Neuron (in vitro differentiated cells): Measurements from ENCODE around the gene MYO5B.

Experiments used
- H2AFZ ChIP-seq: one replicate; pipeline ENCODE4 v1.6.1; 2013; ENCODE audit warnings: low read depth, mild to moderate bottlenecking, inconsistent platforms, low read length, moderate library complexity
- H3K27me3 ChIP-seq: one replicate; pipeline ENCODE4 v1.6.1; 2013; ENCODE audit warnings: low read length; ENCODE audit not compliant: insufficient read depth
- H3K36me3 ChIP-seq: one replicate; pipeline ENCODE4 v1.6.1; 2013; ENCODE audit warnings: low read length; ENCODE audit not compliant: insufficient read depth
- H3K4me1 ChIP-seq: one replicate; pipeline ENCODE4 v1.6.1; 2013; ENCODE audit warnings: low read length; ENCODE audit not compliant: insufficient read depth
- H3K4me3 ChIP-seq: 2 replicates; pipeline ENCODE4 v1.5.1; 2013; ENCODE audit warnings: mild to moderate bottlenecking, low read length, moderate library complexity
- H3K9me3 ChIP-seq: one replicate; pipeline ENCODE4 v1.6.1; 2013; ENCODE audit warnings: low read length

Gene MYO5B

DNA sequence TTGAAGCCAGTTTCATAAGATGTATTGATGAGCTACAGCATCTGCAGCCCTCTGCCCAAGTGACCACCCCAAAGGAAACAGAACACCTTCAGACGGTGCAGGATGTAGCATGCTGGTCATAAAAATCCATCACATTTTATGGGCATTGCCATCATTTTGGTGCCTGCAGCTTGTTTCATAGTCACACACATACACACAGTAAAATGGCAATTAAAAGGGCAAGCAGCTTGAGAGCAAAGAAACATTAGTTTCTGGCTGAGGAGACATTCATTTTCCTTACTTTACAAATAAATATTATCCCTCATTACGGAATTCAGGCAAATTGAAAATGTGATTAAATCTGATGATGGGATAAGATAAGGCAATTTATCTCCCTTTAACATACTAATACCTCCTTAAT is 13.4 kb downstream of the MYO5B start:
- no peaks in the 10 kb centered on the region for H3K4me1 ChIP-seq
- H3K4me3 ChIP-seq: no peak overlapping the region
- H2AFZ ChIP-seq: no peak overlapping the region
- H3K9me3 ChIP-seq: no peaks in the 10 kb centered on the region
- no peaks in the 10 kb centered on the region for H3K36me3 ChIP-seq
- H3K27me3 ChIP-seq: peaks cover 7% of the 10 kb centered on the region

DNA sequence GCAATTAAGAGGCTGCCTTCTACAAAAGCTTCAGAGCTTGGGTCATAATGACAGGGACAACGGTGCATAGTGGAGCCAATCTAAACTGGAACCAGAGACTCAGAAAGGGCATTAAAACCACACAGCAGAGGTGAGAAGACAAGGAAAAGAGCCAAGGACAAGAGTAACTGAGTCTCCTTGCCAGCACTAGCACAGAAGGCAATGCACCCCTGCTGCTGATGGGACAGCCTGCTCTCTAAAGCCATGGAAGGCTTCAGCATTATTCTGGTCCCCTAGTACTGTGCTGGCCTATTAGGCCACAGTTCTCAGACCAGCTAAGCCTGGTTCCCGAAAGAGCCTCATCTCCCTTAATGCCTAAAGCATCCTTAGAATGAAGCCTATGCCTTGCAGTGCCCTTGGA is 15.5 kb downstream of the MYO5B start:
- Histone ChIP-seq H3K9me3 (no peaks in the 10 kb centered on the region), H3K4me1 (no peaks in the 10 kb centered on the region), H3K4me3 (no peak overlapping the region), H3K27me3 (peaks cover 4% of the 10 kb centered on the region), H3K36me3 (no peaks in the 10 kb centered on the region), H2AFZ (no peak overlapping the region)

DNA sequence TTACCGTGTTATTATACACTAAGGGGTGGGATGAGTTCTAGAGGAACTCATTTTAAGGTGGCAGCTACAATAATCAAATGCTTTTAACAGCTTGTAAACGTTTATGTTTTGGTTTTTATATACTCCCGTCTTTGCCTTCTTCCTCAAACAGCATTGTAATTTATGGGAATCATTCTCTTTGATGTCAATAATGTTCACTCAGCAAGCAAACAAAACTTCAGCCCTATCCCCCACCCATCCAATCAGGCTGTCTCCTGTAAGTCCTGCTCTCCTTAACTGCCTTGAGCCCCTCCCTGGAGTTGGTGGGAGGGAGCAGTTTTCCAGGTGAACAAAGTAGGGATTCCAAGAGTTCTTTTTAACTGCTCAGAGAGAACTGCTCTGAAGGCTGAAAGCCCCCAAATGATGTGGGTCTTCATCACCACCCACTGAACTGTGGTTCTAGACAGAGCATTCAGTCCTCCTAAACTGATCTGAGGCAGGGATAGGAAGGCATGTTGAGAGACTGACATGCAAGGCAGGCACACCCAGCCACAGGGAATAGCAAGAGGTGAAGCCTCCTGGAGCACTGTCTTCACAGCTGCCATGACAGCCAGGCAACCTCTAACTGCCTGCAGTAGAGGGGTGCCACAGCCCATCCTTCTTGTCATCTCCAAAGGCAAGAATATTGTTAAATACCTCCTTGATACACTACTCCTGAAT is 17.5 kb downstream of the MYO5B start:
- peaks cover 4% of the 10 kb centered on the region for H3K27me3 ChIP-seq
- H3K36me3 ChIP-seq: no peaks in the 10 kb centered on the region
- no peaks in the 10 kb centered on the region for H3K9me3 ChIP-seq
- no peak overlapping the region for H3K4me3 ChIP-seq
- H3K4me1 ChIP-seq: no peaks in the 10 kb centered on the region
- H2AFZ ChIP-seq: no peak overlapping the region

DNA sequence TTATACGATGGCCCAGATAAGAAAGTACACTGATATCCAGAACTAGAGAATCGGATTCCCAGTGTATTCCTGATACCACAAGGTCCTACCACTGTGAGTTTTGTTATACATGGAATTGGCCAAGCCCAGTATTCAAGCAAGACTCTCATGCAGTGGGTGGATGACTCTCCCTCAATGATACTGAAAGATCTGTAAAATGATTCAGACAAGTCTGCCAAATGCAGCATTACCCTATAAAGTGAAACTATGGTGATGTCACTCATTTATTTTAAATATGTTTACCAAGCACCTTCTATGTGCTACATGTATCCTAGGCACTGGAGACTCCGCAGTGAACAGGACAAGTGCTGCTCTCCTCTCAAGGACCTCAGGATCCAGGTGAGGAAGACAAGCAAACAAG is 22.6 kb downstream of the MYO5B start:
- Histone ChIP-seq H3K4me1 (no peaks in the 10 kb centered on the region), H3K36me3 (no peaks in the 10 kb centered on the region), H3K27me3 (peaks cover 5% of the 10 kb centered on the region), H2AFZ (no peak overlapping the region), H3K4me3 (no peak overlapping the region), H3K9me3 (no peaks in the 10 kb centered on the region)

DNA sequence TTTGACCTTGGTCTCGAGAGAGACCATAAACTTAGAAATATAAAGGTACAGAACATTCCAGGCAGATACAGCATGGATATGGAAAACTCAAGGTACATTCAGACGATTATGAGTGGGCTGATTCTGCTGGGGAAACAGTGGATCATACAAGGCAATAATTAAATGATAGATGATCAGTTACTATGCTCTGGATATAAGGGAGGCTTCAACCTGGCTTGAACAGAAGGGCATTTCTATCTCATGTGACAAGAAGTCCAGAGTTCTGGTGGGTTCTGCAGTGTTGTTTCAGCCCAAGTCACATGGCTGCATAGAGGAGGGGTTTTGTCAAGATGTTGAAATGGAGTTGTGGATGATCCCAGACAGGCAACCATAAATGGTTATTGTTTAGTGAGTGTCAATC is 23.5 kb downstream of the MYO5B start:
- H3K4me3 ChIP-seq: no peak overlapping the region
- H3K27me3 ChIP-seq: peaks cover 10% of the 10 kb centered on the region
- H3K9me3 ChIP-seq: no peaks in the 10 kb centered on the region
- no peaks in the 10 kb centered on the region for H3K4me1 ChIP-seq
- no peaks in the 10 kb centered on the region for H3K36me3 ChIP-seq
- H2AFZ ChIP-seq: no peak overlapping the region

DNA sequence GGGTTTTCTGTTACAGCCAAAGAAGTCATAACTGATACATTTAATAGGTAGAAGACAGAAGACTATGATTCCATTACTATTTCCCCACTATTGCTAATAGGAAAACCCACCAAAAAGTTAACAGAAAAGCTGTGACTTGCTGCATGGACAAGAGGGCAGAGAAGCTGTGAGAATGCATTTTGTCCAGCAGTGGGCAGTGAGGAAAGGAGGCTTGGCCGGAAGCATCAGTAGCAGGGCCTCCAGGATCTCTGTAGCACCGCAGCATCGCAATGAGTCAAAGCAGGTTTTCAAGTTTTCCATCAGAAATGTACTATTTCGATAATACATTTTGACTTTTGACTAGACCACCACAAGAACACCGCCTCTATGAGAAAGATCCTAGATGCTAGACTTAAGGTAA is 24.9 kb downstream of the MYO5B start:
- Histone ChIP-seq H3K27me3 (peaks cover 10% of the 10 kb centered on the region), H3K4me1 (no peaks in the 10 kb centered on the region), H3K4me3 (no peak overlapping the region)

DNA sequence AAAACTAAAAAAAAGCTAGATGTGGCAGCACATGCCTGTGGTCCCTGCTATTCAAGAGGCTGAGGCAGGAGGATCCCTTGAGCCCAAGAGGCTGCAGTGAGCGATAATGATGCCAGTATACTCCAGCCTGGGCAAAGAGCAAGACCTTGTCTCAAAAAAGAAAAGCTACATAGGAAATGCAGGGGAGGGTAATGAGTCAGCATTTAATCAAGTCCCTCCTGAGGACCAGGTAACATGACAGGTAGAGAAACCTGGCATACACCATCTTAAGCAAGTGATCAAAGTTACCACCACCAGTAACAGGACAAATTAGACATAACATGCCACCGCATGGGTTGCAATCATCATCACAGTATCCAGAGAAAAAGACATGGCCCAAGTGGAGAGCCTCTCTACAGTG is 25.8 kb downstream of the MYO5B start:
- H3K4me3 ChIP-seq: no peak overlapping the region
- no peaks in the 10 kb centered on the region for H3K9me3 ChIP-seq
- H3K27me3 ChIP-seq: peaks cover 13% of the 10 kb centered on the region
- H2AFZ ChIP-seq: no peak overlapping the region
- H3K4me1 ChIP-seq: no peaks in the 10 kb centered on the region
- no peaks in the 10 kb centered on the region for H3K36me3 ChIP-seq

More for the DNA sequence above, 24.9 kb downstream of the MYO5B start:
- Histone ChIP-seq H3K9me3 (no peaks in the 10 kb centered on the region), H2AFZ (no peak overlapping the region), H3K36me3 (no peaks in the 10 kb centered on the region)

DNA sequence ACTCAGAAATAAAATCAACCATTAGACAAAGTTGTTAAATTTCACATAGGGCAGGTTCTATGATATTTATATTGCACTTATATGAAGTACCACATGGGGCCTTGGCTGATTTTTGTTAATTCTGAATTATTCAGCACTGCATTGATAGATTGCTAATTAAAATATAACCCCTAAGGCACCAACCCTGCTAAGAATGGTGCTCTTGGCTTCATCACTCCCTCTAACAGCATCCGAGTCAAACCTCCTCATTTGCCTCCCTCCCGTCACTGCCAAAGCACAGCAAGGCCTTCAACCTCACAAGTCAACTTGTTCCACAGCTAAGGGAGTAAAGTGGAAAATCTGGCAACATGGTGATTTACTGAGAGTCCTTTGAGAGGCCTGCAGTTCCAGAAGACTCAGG is 27.0 kb downstream of the MYO5B start:
- H2AFZ ChIP-seq: no peak overlapping the region
- H3K9me3 ChIP-seq: no peaks in the 10 kb centered on the region

DNA sequence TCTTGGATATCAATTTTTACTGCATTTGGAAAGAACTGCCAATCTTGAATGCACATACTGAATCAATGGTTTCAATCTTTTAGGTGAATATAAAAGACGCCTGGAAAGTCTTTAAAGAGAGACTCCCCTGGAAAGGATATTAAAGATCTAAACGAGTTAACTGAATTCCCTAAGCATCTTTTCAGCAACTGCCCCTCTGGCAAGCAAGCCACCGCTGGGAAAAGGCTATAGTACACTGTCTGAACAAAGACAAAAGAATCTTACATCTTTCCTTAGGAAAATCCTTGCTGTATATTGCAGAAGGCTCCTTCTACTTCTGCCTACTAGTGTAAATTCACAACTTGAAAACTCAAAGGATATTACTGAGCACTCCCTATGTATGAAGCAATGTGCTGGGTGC is 28.0 kb downstream of the MYO5B start:
- Histone ChIP-seq H3K4me3 (no peak overlapping the region), H3K36me3 (no peaks in the 10 kb centered on the region), H2AFZ (no peak overlapping the region), H3K9me3 (no peaks in the 10 kb centered on the region), H3K4me1 (no peaks in the 10 kb centered on the region), H3K27me3 (peaks cover 18% of the 10 kb centered on the region)

More for the DNA sequence above, 27.0 kb downstream of the MYO5B start:
- Histone ChIP-seq H3K4me1 (no peaks in the 10 kb centered on the region), H3K4me3 (no peak overlapping the region), H3K36me3 (no peaks in the 10 kb centered on the region), H3K27me3 (peaks cover 13% of the 10 kb centered on the region)

DNA sequence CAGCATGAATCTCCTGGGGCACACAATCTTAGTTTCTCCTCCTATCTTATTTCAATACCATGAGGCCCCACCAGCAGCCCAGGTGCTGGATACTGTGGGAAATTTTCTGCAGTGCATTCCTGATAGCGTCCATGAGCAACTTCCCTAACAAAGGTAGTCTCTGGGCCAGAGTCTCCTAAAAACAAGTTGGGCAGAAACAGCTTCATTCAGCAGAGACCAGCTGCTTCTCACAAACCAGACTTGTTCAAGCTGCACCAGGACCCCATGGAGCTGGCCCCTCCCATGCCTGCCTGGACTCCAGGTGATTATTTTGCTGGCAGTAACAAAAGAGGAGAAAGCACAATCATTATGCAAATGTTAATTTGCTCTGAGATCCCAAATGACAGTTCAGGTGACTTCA is 31.4 kb downstream of the MYO5B start:
- H3K4me1 ChIP-seq: peaks cover 4% of the 10 kb centered on the region
- H3K9me3 ChIP-seq: no peaks in the 10 kb centered on the region
- H3K27me3 ChIP-seq: peaks cover 13% of the 10 kb centered on the region
- H2AFZ ChIP-seq: no peak overlapping the region
- H3K36me3 ChIP-seq: no peaks in the 10 kb centered on the region
- H3K4me3 ChIP-seq: no peak overlapping the region

DNA sequence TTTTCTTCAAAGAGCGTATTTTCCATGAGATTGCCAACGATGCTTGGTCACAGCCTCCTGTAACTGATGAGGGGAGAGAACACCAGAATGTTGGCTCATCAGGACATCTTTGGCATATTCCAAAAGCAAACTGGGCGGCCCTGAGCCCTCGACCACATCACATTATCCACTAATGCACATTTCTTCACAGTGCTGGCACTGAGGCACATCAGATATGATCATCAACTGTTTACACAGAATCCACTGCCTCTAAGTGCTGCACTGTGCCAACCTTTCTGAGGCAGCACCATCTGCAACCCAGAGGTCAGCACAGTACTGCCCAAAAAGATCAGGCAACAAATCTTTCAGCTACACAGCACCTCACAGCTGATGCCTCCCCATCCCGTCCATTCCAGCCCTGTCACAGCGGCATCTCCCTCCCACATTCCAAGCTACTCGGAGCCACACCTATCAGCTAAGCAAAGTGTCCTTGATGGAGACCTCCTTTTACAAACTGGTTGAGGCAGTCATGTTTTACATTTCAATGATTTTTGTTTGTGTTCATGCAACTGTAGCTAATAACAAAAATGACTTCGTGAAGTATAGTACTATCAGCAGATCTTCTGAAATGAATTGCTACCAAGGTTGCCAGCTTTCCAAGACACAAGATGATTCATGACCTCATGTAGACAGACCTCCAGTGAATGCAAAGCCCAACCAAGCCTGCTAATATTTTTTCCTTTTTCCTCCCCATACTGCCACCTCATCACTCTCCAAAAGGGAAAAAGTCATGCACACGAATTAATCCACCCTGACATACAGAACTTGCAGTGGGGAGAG is 32.3 kb downstream of the MYO5B start:
- Histone ChIP-seq H3K4me1 (peaks cover 4% of the 10 kb centered on the region), H3K4me3 (no peak overlapping the region), H3K9me3 (no peaks in the 10 kb centered on the region), H3K27me3 (peaks cover 13% of the 10 kb centered on the region), H2AFZ (no peak overlapping the region), H3K36me3 (no peaks in the 10 kb centered on the region)

DNA sequence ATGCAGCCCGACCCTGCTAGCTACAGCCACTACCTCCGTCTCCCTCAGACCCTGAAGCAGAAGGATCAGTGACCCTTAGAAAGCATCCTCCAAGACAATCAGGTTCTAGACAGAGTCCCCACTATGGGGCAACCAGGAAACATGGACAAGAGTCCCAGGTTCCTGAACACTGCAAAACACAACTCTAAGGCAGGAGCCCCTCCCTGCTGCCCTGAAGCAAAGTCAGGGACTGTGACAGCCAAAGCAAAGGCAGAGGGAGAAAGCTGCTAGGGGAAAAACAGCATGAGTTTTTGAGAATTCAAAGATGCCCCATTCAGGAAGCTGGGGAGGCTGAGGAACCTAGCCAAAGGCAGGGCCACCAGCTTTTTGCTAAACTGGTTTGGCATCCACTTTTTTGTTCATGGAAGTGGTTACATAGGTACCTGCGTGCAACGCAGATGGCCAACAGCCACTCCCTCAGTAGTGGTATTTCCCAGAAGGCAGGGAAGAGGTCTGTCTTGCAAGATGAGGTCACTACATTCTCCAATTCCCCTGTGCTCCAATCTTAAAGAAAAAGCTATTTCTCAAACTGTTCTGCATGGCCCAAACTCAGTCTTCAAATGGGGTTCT is 33.2 kb downstream of the MYO5B start:
- H3K36me3 ChIP-seq: no peaks in the 10 kb centered on the region
- no peak overlapping the region for H3K4me3 ChIP-seq
- H3K9me3 ChIP-seq: no peaks in the 10 kb centered on the region
- H3K27me3 ChIP-seq: peaks cover 9% of the 10 kb centered on the region
- H3K4me1 ChIP-seq: peaks cover 4% of the 10 kb centered on the region
- H2AFZ ChIP-seq: no peak overlapping the region

DNA sequence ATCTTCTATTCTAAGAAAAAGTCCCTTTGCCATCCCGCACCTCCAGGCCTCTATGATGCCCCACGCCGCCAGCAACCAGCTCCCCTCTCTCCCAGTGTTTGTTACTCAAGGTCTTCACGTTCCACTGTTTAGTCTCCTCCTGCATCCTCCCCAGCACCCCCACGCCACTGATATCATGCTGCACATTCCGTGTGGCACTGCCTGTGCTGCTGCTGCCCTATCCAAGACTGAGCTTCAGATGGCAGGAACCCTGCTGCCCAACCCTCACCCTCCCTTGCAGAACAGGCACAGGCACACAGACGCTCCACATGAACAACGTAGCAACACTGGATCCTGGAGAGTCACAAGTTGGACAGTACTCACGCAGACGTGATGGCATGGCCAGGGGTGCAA is 35.3 kb downstream of the MYO5B start:
- Histone ChIP-seq H2AFZ (no peak overlapping the region), H3K4me1 (peaks cover 4% of the 10 kb centered on the region), H3K4me3 (no peak overlapping the region), H3K9me3 (no peaks in the 10 kb centered on the region), H3K36me3 (no peaks in the 10 kb centered on the region), H3K27me3 (peaks cover 5% of the 10 kb centered on the region)
